Activated CD4-positive, alpha-beta memory T cell treated with anti-CD3 and anti-CD28 coated beads for 36 hours (primary cell): ENCODE measurements around the gene RAD51B. TPM values are rescaled to one million over a fixed set of nuclear protein-coding genes. Genes with fewer than 3 reads are reported as not detected.

Source experiments
- CTCF ChIA-PET: fragments of 350-600 bp; sonication (Branson Sonifier 250); formaldehyde crosslinking; loops from one replicate; lab custom pipeline; 2021; ENCODE audit warnings: antibody characterized with exemption, inconsistent platforms; lab: Charles Lee
- POLR2A ChIA-PET: fragments of 350-600 bp; sonication (Branson Sonifier 250); formaldehyde crosslinking; loops from one replicate; lab custom pipeline; 2021; ENCODE audit warnings: antibody characterized with exemption; lab: Charles Lee
- DNase-seq: peaks from one replicate; pipeline ENCODE4 v3.0.0-alpha.2; 2020
- H3K27ac Mint-ChIP-seq: one replicate; pipeline ENCODE4 v1.8.0; 2021; ENCODE audit warnings: mixed read lengths
- H3K27me3 Mint-ChIP-seq: one replicate; pipeline ENCODE4 v1.8.0; 2021; ENCODE audit warnings: mixed read lengths
- H3K36me3 Mint-ChIP-seq: one replicate; pipeline ENCODE4 v1.8.0; 2021; ENCODE audit warnings: mixed read lengths
- H3K4me1 Mint-ChIP-seq: one replicate; pipeline ENCODE4 v1.8.0; 2021; ENCODE audit warnings: low read depth, mixed read lengths
- H3K4me3 Mint-ChIP-seq: one replicate; pipeline ENCODE4 v1.8.0; 2021; ENCODE audit warnings: mild to moderate bottlenecking, mixed read lengths
- H3K9me3 Mint-ChIP-seq: one replicate; pipeline ENCODE4 v1.8.0; 2021; ENCODE audit warnings: mixed read lengths
- intact Hi-C: fragments of 100-400 bp; cut with micrococcal nuclease; formaldehyde crosslinking; loops from one replicate; pipeline ENCODE4 v1.15.1; 2023
- total RNA-seq, 2 experiments: library from RNA; stranded (reverse); gene quantifications; one replicate each; pipeline ENCODE4 v1.2.3, GENCODE V29; 2021

RAD51B gene
- total RNA-seq, 2 experiments from 2014 or later, result 32.3 to 34.3 TPM

- ChIA-PET CTCF (no interaction called here), POLR2A (no interaction called here)
- Mint-ChIP-seq H3K36me3 (no peaks in the 10 kb centered on the region), H3K27me3 (no peaks in the 10 kb centered on the region), H3K9me3 (no peaks in the 10 kb centered on the region), H3K4me1 (peaks cover 10% of the 10 kb centered on the region), H3K27ac (no peak overlapping the region), H3K4me3 (no peak overlapping the region)
- intact Hi-C loops, result no loop called here
- DNase-seq, result no peak
Measured at GRCh38 chr14:68513137-68513536, 693.6 kb downstream of the RAD51B start.

GRCh38 chr14:68513838-68514607 is 694.4 kb downstream of the RAD51B start:
- H3K9me3 Mint-ChIP-seq, result no peaks in the 10 kb centered on the region
- intact Hi-C loops, result no loop called here

GRCh38 chr14:68514608-68515194 is 695.1 kb downstream of the RAD51B start:
- H3K36me3 Mint-ChIP-seq, result no peaks in the 10 kb centered on the region
- ChIA-PET POLR2A (no interaction called here), CTCF (no interaction called here)
- H3K4me1 Mint-ChIP-seq, result peaks cover 10% of the 10 kb centered on the region
- DNase-seq, result no peak
- H3K27me3 Mint-ChIP-seq, result no peaks in the 10 kb centered on the region
- H3K4me3 Mint-ChIP-seq, result no peak overlapping the region
- no peak overlapping the region for H3K27ac Mint-ChIP-seq
- intact Hi-C loops, result no loop called here
- no peaks in the 10 kb centered on the region for H3K9me3 Mint-ChIP-seq

More at GRCh38 chr14:68513838-68514607, 694.4 kb downstream of the RAD51B start:
- CTCF ChIA-PET, result no interaction called here
- POLR2A ChIA-PET, result no interaction called here
- H3K27me3 Mint-ChIP-seq, result no peaks in the 10 kb centered on the region
- DNase-seq, result no peak
- H3K36me3 Mint-ChIP-seq, result no peaks in the 10 kb centered on the region
- peaks cover 10% of the 10 kb centered on the region for H3K4me1 Mint-ChIP-seq
- H3K4me3 Mint-ChIP-seq, result no peak overlapping the region
- H3K27ac Mint-ChIP-seq, result no peak overlapping the region

GRCh38 chr14:68516342-68516741 is 696.8 kb downstream of the RAD51B start:
- POLR2A ChIA-PET, result no interaction called here
- H3K9me3 Mint-ChIP-seq, result no peaks in the 10 kb centered on the region
- no peaks in the 10 kb centered on the region for H3K27me3 Mint-ChIP-seq
- H3K4me1 Mint-ChIP-seq, result peaks cover 10% of the 10 kb centered on the region
- no peaks in the 10 kb centered on the region for H3K36me3 Mint-ChIP-seq
- no peak for DNase-seq
- intact Hi-C loops, result no loop called here
- no peak overlapping the region for H3K27ac Mint-ChIP-seq
- CTCF ChIA-PET, result no interaction called here
- no peak overlapping the region for H3K4me3 Mint-ChIP-seq

GRCh38 chr14:68518166-68518565 is 698.6 kb downstream of the RAD51B start:
- intact Hi-C loops, result no loop called here

GRCh38 chr14:68518761-68519670 is 699.4 kb downstream of the RAD51B start:
- no peaks in the 10 kb centered on the region for H3K36me3 Mint-ChIP-seq
- DNase-seq, result no peak
- ChIA-PET CTCF (no interaction called here), POLR2A (no interaction called here)
- no peaks in the 10 kb centered on the region for H3K9me3 Mint-ChIP-seq
- H3K27ac Mint-ChIP-seq, result no peak overlapping the region
- H3K27me3 Mint-ChIP-seq, result no peaks in the 10 kb centered on the region
- intact Hi-C loops, result no loop called here
- peaks cover under 1% of the 10 kb centered on the region for H3K4me1 Mint-ChIP-seq
- H3K4me3 Mint-ChIP-seq, result no peak overlapping the region

More at GRCh38 chr14:68518166-68518565, 698.6 kb downstream of the RAD51B start:
- H3K4me1 Mint-ChIP-seq, result peaks cover 4% of the 10 kb centered on the region
- CTCF ChIA-PET, result no interaction called here
- no peaks in the 10 kb centered on the region for H3K9me3 Mint-ChIP-seq
- POLR2A ChIA-PET, result no interaction called here
- H3K27ac Mint-ChIP-seq, result no peak overlapping the region
- H3K4me3 Mint-ChIP-seq, result no peak overlapping the region
- no peaks in the 10 kb centered on the region for H3K36me3 Mint-ChIP-seq
- H3K27me3 Mint-ChIP-seq, result no peaks in the 10 kb centered on the region
- DNase-seq, result no peak

GRCh38 chr14:68519671-68520187 is 700.1 kb downstream of the RAD51B start:
- ChIA-PET CTCF (no interaction called here), POLR2A (no interaction called here)
- DNase-seq, result no peak
- Mint-ChIP-seq H3K4me1 (no peaks in the 10 kb centered on the region), H3K27ac (no peak overlapping the region), H3K27me3 (no peaks in the 10 kb centered on the region), H3K4me3 (no peak overlapping the region), H3K36me3 (no peaks in the 10 kb centered on the region), H3K9me3 (no peaks in the 10 kb centered on the region)
- intact Hi-C loops, result no loop called here

GRCh38 chr14:68520637-68521556 is 701.3 kb downstream of the RAD51B start:
- ChIA-PET POLR2A (no interaction called here), CTCF (interaction anchor here (1.0 to 1.7 kb wide), 2 partner anchors 16 to 323 kb away, joined by 3 read pairs; no protein-coding TSS in a partner anchor)
- H3K27ac Mint-ChIP-seq, result no peak overlapping the region
- no peaks in the 10 kb centered on the region for H3K27me3 Mint-ChIP-seq
- intact Hi-C loops, result no loop called here
- H3K4me3 Mint-ChIP-seq, result no peak overlapping the region
- no peaks in the 10 kb centered on the region for H3K4me1 Mint-ChIP-seq
- no peaks in the 10 kb centered on the region for H3K9me3 Mint-ChIP-seq
- no peaks in the 10 kb centered on the region for H3K36me3 Mint-ChIP-seq
- DNase-seq, result no peak

- no peaks in the 10 kb centered on the region for H3K9me3 Mint-ChIP-seq
- H3K4me1 Mint-ChIP-seq, result no peaks in the 10 kb centered on the region
- no peaks in the 10 kb centered on the region for H3K36me3 Mint-ChIP-seq
- H3K27ac Mint-ChIP-seq, result no peak overlapping the region
- H3K4me3 Mint-ChIP-seq, result no peak overlapping the region
- ChIA-PET POLR2A (no interaction called here), CTCF (interaction anchor here (1.0 to 1.7 kb wide), 2 partner anchors 17 to 322 kb away, joined by 3 read pairs; no protein-coding TSS in a partner anchor)
- intact Hi-C loops, result no loop called here
- H3K27me3 Mint-ChIP-seq, result no peaks in the 10 kb centered on the region
- no peak for DNase-seq
Measured at GRCh38 chr14:68521557-68521901, 702.0 kb downstream of the RAD51B start.

GRCh38 chr14:68521961-68522509 is 702.5 kb downstream of the RAD51B start:
- no peak overlapping the region for H3K4me3 Mint-ChIP-seq
- no peaks in the 10 kb centered on the region for H3K36me3 Mint-ChIP-seq
- H3K9me3 Mint-ChIP-seq, result no peaks in the 10 kb centered on the region
- CTCF ChIA-PET, result interaction anchor here (1.0 to 1.7 kb wide), 2 partner anchors 17 to 322 kb away, joined by 3 read pairs; no protein-coding TSS in a partner anchor
- intact Hi-C loops, result no loop called here
- H3K27ac Mint-ChIP-seq, result no peak overlapping the region
- DNase-seq, result no peak
- H3K27me3 Mint-ChIP-seq, result no peaks in the 10 kb centered on the region
- no peaks in the 10 kb centered on the region for H3K4me1 Mint-ChIP-seq
- POLR2A ChIA-PET, result no interaction called here
